ENCODE data around the gene CAPS. TPM values are rescaled to one million over a fixed set of nuclear protein-coding genes. Genes with fewer than 3 reads are reported as not detected.
A peak's percentile ranks its signal among the peaks of the same experiment; 100 is the strongest.

The CAPS gene
- polyA plus RNA-seq (1.6 to 3.6 TPM (median 2.7 TPM) in 3 replicates), polyA minus RNA-seq (0.43 to 1.4 TPM (median 1.3 TPM) in 3 replicates)
- polyA plus RNA-seq (2011; ENCODE audit: low read depth): 1.6 TPM
- 0.45 and 1.0 TPM in 2 replicates for polyA plus RNA-seq (2011; cell fraction: cytosol; rRNA removed)
- polyA plus RNA-seq (2011; cell fraction: nucleus; rRNA removed): 10.1 and 13.7 TPM in 2 replicates
- 1.7 and 2.6 TPM in 2 replicates for polyA plus RNA-seq (2012; ENCODE audit: low replicate concordance)
- 1.2 TPM for polyA minus RNA-seq (2011; cell fraction: cytosol; rRNA and poly(A)+ RNA removed)
- 2.9 and 4.1 TPM in 2 replicates for polyA minus RNA-seq (2011; cell fraction: nucleus; rRNA and poly(A)+ RNA removed)

DNA sequence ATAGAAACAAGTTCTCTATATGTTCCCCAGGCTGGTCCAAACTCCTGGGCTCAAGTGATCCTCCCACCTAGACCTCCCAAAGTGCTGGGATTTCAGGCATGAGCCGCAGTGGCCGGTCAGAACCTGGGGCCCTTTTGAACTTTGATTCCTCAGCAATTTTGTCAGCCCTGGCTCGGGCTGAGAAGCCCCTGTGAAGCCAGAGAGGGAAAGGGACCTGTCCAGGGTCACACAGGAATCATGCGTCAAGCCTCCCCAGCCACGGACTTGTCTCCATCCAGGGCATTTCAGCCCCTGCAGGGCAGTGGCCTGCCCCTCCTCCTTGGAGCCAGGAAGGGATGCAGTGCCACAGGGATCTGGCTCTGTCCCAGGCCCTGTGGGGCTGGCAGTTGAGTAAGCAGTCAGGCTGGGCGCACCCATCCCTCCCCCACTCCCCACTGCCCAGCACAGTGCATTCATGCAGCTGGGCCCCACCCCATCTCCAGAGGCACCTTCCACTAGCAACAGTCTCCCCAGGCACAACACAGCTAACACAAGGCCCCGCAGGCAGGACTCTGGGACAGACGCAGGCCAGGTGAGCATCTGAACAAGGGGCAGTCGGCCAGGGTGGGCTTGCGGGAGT is at the start of gene CAPS:
TSS of gene CAPS (plus strand) at position 516 of the 619 bp plus-strand sequence. CDS start 153 bp downstream, outside the sequence.
- no peaks in the 10 kb centered on the region for H3K9me3 ChIP-seq (ENCODE audit: control insufficient read depth, low read depth, low read length)
- H3K4me3 ChIP-seq (ENCODE audit: control insufficient read depth in 2 of 3, extremely low read depth in 1 of 3, insufficient read depth in 2 of 3, low read depth in 1 of 3, low read length in 3 of 3): no peak within 1 kb of the TSS
- H3K4me1 ChIP-seq (ENCODE audit: control insufficient read depth, extremely low read depth, insufficient read depth, low read length): peaks cover 20% of the 10 kb centered on the region
- H2AFZ ChIP-seq (ENCODE audit: control insufficient read depth, low read length): no peak within 1 kb of the TSS
- H4K20me1 ChIP-seq (ENCODE audit: control insufficient read depth, extremely low read depth, insufficient read depth, low read length): no peaks in the 10 kb centered on the region
- dilution Hi-C loops (cut with MboI; ENCODE audit: extremely low pct_ligation_motif_present, low sequenced_read_pairs): no loop called here
- peak; percentile 21 for DNase-seq (ENCODE audit: low read depth, low spot score)
- no peak within 1 kb of the TSS for H3K27ac ChIP-seq (ENCODE audit: control insufficient read depth, insufficient read depth, low read length)
- H3K9me1 ChIP-seq (ENCODE audit: control insufficient read depth, extremely low read depth, insufficient read depth, low read length): no peaks in the 10 kb centered on the region
- peaks cover 10 to 14% of the 10 kb centered on the region in 2 experiments for H3K36me3 ChIP-seq (ENCODE audit: control insufficient read depth in 2 of 2, extremely low read depth in 1 of 2, insufficient read depth in 2 of 2, low read length in 2 of 2)
- no peak within 1 kb of the TSS for H3K4me2 ChIP-seq (ENCODE audit: control insufficient read depth, extremely low read depth, insufficient read depth, low read depth, low read length)
- no peak for TF ChIP-seq EZH2 (IDR thresholded peaks at IDR 0.05; ENCODE audit: low read length)
- TF ChIP-seq, protein P1, sequence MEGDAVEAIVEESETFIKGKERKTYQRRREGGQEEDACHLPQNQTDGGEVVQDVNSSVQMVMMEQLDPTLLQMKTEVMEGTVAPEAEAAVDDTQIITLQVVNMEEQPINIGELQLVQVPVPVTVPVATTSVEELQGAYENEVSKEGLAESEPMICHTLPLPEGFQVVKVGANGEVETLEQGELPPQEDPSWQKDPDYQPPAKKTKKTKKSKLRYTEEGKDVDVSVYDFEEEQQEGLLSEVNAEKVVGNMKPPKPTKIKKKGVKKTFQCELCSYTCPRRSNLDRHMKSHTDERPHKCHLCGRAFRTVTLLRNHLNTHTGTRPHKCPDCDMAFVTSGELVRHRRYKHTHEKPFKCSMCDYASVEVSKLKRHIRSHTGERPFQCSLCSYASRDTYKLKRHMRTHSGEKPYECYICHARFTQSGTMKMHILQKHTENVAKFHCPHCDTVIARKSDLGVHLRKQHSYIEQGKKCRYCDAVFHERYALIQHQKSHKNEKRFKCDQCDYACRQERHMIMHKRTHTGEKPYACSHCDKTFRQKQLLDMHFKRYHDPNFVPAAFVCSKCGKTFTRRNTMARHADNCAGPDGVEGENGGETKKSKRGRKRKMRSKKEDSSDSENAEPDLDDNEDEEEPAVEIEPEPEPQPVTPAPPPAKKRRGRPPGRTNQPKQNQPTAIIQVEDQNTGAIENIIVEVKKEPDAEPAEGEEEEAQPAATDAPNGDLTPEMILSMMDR (optimal IDR thresholded peaks at IDR 0.05 in 1 of 3, IDR thresholded peaks at IDR 0.05 in 1 of 3, conservative IDR thresholded peaks at IDR 0.05 in 1 of 3; ENCODE audit: extremely low read depth in 1 of 3, insufficient read depth in 2 of 3, low read length in 3 of 3): no peak
- no peak within 1 kb of the TSS for H3K9ac ChIP-seq (ENCODE audit: control insufficient read depth, extremely low read depth, insufficient read depth, low read length)
- H3K27me3 ChIP-seq (ENCODE audit: control insufficient read depth, extremely low read depth, insufficient read depth, low read length): no peaks in the 10 kb centered on the region
- FAIRE-seq: no peak
- H3K79me2 ChIP-seq (ENCODE audit: control insufficient read depth, insufficient read depth, low read length): no peaks in the 10 kb centered on the region

DNA sequence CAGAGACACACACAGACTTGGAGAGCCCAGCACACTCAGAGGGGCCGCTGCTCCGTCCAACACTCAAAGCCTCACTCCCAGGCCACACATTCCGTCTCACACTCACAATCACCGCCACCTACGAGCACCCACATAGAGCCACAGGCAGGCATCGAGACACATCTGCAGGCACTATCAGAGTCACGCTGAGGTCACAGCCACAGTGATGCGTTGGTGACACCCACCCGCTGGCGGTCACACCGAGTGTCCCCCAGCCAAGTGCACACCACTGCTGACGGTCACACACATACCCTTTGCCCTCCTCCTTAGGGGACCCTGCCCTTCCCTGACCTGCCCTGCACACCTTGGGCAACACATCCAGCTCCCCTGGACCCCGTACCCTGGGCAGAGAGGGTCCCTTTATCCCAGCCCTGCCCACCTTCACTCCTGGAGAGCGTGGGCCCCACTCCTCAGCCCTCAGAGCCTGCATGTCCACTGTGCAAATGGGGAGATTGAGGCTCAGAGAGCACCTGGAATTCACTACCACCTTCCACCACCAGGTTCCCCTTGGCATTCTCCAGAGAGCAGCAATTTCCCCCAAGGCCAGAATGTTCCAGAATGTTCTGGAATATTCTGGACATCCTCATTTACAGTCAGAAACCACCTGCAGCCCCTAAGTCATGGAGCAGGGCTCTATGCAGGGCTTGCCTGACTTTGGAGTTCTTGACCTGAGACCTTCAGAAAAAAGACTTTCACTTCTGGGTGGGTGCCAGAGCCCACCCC is 49.1 kb upstream of the CAPS start:
- Histone ChIP-seq H3K4me3 (ENCODE audit: control insufficient read depth in 2 of 3, extremely low read depth in 1 of 3, insufficient read depth in 2 of 3, low read depth in 1 of 3, low read length in 3 of 3) (no peak overlapping the region), H3K4me2 (ENCODE audit: control insufficient read depth, extremely low read depth, insufficient read depth, low read depth, low read length) (no peak overlapping the region), H3K9me1 (ENCODE audit: control insufficient read depth, extremely low read depth, insufficient read depth, low read length) (no peaks in the 10 kb centered on the region), H3K4me1 (ENCODE audit: control insufficient read depth, extremely low read depth, insufficient read depth, low read length) (no peaks in the 10 kb centered on the region), H3K36me3 (ENCODE audit: control insufficient read depth in 2 of 2, extremely low read depth in 1 of 2, insufficient read depth in 2 of 2, low read length in 2 of 2) (no peaks in the 10 kb centered on the region), H3K79me2 (ENCODE audit: control insufficient read depth, insufficient read depth, low read length) (no peaks in the 10 kb centered on the region), H3K27ac (ENCODE audit: control insufficient read depth, insufficient read depth, low read length) (no peak overlapping the region), H2AFZ (ENCODE audit: control insufficient read depth, low read length) (no peak overlapping the region), H3K9me3 (ENCODE audit: control insufficient read depth, low read depth, low read length) (no peaks in the 10 kb centered on the region), H4K20me1 (ENCODE audit: control insufficient read depth, extremely low read depth, insufficient read depth, low read length) (no peaks in the 10 kb centered on the region), H3K27me3 (ENCODE audit: control insufficient read depth, extremely low read depth, insufficient read depth, low read length) (peaks cover 11% of the 10 kb centered on the region), H3K9ac (ENCODE audit: control insufficient read depth, extremely low read depth, insufficient read depth, low read length) (no peak overlapping the region)
- no peak for TF ChIP-seq EZH2 (IDR thresholded peaks at IDR 0.05; ENCODE audit: low read length)
- TF ChIP-seq, protein P1 (optimal IDR thresholded peaks at IDR 0.05 in 1 of 3, IDR thresholded peaks at IDR 0.05 in 1 of 3, conservative IDR thresholded peaks at IDR 0.05 in 1 of 3; ENCODE audit: extremely low read depth in 1 of 3, insufficient read depth in 2 of 3, low read length in 3 of 3): peak in 2 of 3 experiments; percentile 33 to 41
- FAIRE-seq: no peak
- dilution Hi-C loops (cut with MboI; ENCODE audit: extremely low pct_ligation_motif_present, low sequenced_read_pairs): no loop called here
- no peak for DNase-seq (ENCODE audit: low read depth, low spot score)

Measured in keratinocyte (primary cell).